C4-2B (cell line): Measurements from ENCODE around the gene SLC10A2.

Experiments
- H3K27ac ChIP-seq: fragments of 450-650 bp; 2 replicates; pipeline ENCODE4 v1.5.1; 2017
- ZFX ChIP-seq: fragments of 450-650 bp; IDR thresholded peaks from 2 replicates; pipeline ENCODE4 v1.6.1; 2017
- TF ChIP-seq, protein P1 (sequence below): fragments of 450-650 bp; conservative IDR thresholded peaks from 2 replicates; pipeline ENCODE4 v1.5.1; 2017; ENCODE audit warnings: mild to moderate bottlenecking

Gene SLC10A2

DNA sequence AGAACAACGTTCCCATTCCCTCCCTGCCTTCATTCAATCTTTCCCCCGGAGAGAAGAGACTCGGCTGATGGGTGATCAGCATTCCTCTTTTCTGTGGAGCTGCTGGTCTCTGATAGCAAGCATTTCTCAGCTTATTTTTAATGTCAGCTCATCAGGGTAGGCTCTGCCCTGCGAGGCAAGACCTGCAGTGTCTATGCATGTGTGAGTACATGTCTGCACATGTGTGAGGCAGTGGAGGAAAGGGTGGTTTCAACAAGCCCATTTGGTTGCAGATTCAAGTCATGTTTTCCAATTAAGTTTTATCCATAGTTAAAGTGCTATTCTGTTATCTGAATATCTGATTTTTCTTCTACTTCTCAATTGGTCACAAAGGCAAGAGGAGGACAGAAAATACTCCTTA, 19.5 kb downstream of the SLC10A2 start:
- TF ChIP-seq, protein P1, sequence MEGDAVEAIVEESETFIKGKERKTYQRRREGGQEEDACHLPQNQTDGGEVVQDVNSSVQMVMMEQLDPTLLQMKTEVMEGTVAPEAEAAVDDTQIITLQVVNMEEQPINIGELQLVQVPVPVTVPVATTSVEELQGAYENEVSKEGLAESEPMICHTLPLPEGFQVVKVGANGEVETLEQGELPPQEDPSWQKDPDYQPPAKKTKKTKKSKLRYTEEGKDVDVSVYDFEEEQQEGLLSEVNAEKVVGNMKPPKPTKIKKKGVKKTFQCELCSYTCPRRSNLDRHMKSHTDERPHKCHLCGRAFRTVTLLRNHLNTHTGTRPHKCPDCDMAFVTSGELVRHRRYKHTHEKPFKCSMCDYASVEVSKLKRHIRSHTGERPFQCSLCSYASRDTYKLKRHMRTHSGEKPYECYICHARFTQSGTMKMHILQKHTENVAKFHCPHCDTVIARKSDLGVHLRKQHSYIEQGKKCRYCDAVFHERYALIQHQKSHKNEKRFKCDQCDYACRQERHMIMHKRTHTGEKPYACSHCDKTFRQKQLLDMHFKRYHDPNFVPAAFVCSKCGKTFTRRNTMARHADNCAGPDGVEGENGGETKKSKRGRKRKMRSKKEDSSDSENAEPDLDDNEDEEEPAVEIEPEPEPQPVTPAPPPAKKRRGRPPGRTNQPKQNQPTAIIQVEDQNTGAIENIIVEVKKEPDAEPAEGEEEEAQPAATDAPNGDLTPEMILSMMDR = no peak
- no peak for TF ChIP-seq ZFX
- H3K27ac ChIP-seq = no peak overlapping the region

DNA sequence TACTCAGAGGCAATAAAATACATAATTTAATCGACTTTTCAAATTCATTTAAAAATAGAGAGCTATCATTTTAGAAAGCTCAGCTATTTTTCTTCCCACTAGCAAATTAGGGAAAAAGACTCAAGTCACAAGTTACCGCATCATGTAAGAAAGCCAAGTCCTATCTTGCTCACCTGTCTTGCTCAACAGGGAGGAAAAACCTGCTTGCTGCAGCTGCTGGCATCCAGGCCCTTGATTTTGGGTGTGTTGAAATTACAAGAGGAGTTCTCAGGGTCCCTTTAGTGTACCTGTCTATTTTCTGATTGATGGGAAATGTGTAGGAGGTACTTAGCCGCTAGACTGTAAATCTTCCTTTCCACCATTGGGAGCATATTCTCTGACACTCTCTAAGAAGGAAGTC, 22.2 kb downstream of the SLC10A2 start:
- no peak for TF ChIP-seq ZFX
- TF ChIP-seq, protein P1 = no peak

DNA sequence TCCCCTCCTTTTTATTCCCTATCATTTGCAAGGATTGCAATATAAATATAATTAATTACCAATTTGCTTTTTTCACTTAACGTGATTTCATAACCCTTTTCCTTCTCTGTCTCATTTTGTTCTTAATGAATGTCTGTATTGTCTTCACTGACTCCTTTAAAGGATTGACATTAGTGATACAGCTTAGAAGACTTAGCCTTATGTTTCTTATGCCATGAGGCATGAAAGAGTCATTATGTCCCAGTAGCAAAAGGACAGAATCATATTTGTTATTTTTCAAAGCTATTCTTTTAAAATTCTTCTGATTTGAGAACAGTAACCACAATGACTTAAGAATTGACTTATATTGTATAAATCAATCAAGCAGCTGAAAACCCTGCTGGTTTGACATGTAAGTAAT, 26.2 kb downstream of the SLC10A2 start:
- TF ChIP-seq, protein P1 = no peak
- no peak for TF ChIP-seq ZFX
- H3K27ac ChIP-seq = no peak overlapping the region

More for the DNA sequence above, 22.2 kb downstream of the SLC10A2 start:
- no peak overlapping the region for H3K27ac ChIP-seq

DNA sequence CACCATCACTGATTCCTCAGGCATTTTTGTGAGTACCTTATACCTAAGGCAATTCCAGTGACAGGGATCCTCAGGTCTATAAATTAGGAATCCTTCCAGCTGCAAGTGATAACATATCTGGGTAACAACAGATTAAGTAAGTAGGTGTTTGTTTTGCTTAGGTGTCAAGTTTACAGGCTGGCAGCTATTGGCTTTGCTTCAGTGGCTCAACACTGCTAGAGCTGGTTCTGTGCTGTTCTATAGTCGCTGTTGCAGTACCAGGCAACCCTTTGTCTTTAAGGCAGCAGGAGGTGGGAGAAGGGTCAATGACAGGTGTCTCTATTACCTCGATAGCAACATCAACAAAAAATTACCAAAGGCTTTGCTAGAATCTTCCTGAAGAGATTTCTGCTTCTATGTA, 27.0 kb downstream of the SLC10A2 start:
- no peak overlapping the region for H3K27ac ChIP-seq
- TF ChIP-seq, protein P1 = no peak
- TF ChIP-seq ZFX = no peak

DNA sequence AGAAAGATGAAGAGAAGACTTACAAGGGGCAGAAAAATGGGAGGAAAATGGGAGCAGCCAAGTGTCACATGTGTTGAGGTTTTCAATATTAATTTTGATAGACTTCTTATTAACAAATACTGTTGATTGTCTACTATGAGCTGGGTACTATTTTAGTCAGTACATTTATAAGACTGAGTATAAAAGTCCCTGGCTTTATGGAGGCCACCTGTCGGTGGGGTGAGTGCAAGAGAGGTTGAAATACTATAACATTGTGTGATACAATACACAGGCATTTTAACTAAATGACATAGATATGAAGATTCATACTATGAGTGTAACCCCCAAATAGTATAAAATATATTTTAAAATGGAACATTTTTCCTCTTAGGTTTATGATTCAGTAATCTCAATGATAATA, 29.9 kb downstream of the SLC10A2 start:
- no peak for TF ChIP-seq ZFX
- TF ChIP-seq, protein P1 = 0 out of 2 replicates have a peak, but pooled peaks have one; percentile 9
- H3K27ac ChIP-seq = no peak overlapping the region

DNA sequence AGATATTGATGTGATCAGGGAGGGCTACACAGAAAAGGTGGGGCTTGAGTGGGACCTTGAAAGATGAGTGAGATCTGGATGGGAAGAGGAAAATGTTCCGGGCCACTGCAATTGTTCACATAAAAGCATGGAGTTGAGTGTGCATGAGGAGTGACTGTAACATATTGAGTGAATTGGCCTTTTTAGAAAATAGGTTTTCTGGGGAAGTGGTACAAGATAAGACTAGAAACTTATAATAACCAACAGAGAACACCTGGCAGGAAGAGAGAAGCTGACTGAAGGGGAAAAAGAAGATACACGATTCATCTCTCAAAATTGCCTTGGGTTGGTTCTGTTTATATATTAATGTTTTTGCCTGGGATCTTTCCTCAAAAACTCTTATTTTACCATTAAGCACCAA, 32.2 kb downstream of the SLC10A2 start:
- H3K27ac ChIP-seq = no peak overlapping the region
- no peak for TF ChIP-seq ZFX
- TF ChIP-seq, protein P1 = no peak

DNA sequence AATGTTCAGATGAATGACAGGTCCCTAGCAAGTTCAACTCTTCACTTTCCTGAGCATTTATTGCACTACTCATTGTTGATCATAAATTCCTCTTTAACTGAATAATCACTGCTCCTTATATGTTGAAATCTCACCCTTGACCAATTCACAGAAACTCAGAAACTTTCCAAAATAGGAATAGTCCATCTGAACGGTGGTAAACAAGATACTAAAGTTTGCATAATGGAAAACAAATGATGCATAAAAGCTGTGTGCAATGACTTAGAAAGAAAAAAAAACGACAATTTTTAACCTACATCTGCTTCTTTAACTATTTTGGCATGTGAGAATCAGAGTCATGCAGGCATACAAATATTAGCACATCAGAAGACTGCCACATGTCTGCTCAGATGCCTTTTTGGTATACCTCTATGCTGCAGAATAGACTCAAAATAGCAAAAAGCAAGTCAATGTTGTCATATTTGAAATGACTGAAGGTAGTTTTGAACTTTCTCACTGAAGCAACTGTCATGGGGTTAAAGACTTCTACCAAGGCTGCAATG, 34.8 kb downstream of the SLC10A2 start:
- H3K27ac ChIP-seq = no peak overlapping the region
- TF ChIP-seq, protein P1 = no peak
- TF ChIP-seq ZFX = no peak
